IMR-90 (cell line): ENCODE results near the gene RSPH3. TPM values are rescaled to one million over a fixed set of nuclear protein-coding genes. Genes with fewer than 3 reads are reported as not detected.

ENCODE experiments used
- ATAC-seq: fragments of 200-7000 bp; cut with Tn5 transposase; 2 replicates; pipeline ENCODE4 v1.9.1; 2020; ENCODE audit warnings: low read depth, mild to moderate bottlenecking, moderate library complexity
- BruUV-seq: library from RNA; stranded (reverse); fragments of 400-500 nt; replicated peaks from 2 replicates; lab custom pipeline; 2021; lab: Mats Ljungman, UMichigan
- CTCF ChIA-PET: fragments of 300-600 bp; formaldehyde crosslinking; extraction: SDS; loops from one replicate; lab custom pipeline; 2021; ENCODE audit warnings: antibody characterized with exemption; lab: Yijun Ruan, JAX
- POLR2A ChIA-PET: fragments of 300-600 bp; sonication (Branson Sonifier 250); formaldehyde crosslinking; loops from one replicate; lab custom pipeline; 2022; ENCODE audit warnings: antibody characterized with exemption; ENCODE audit not compliant: unreplicated experiment; lab: Charles Lee
- DNase-seq: peaks from one replicate; pipeline ENCODE4 v3.0.0; 2013
- H2AFZ ChIP-seq: replicated peaks from 2 replicates; pipeline ENCODE3; 2013; ENCODE audit warnings: low read length, mild to moderate bottlenecking; ENCODE audit not compliant: poor library complexity
- H2AK5ac ChIP-seq: 2 replicates; pipeline ENCODE4 v1.6.1; 2013; ENCODE audit warnings: low read depth, low read length, inconsistent platforms
- H2AK9ac ChIP-seq: replicated peaks from 2 replicates; pipeline ENCODE3; 2013; ENCODE audit warnings: mild to moderate bottlenecking, low read depth, low read length, moderate library complexity; ENCODE audit not compliant: poor library complexity
- H2BK120ac ChIP-seq: 2 replicates; pipeline ENCODE4 v1.6.1; 2013; ENCODE audit warnings: low read depth, low read length, inconsistent platforms
- H2BK15ac ChIP-seq: 3 replicates; pipeline ENCODE4 v1.6.1; 2013; ENCODE audit warnings: low read depth, low read length, inconsistent platforms
- H2BK20ac ChIP-seq: 2 replicates; pipeline ENCODE4 v1.6.1; 2013; ENCODE audit warnings: low read depth, mild to moderate bottlenecking, inconsistent platforms, low read length, moderate library complexity
- H2BK5ac ChIP-seq: 2 replicates; pipeline ENCODE4 v1.6.1; 2013; ENCODE audit warnings: mild to moderate bottlenecking, low read depth, low read length, inconsistent platforms; ENCODE audit not compliant: poor library complexity, severe bottlenecking
- H3K14ac ChIP-seq: replicated peaks from 2 replicates; pipeline ENCODE4 v1.6.1; 2013; ENCODE audit warnings: low read depth, low read length, inconsistent platforms
- H3K18ac ChIP-seq: 2 replicates; pipeline ENCODE4 v1.6.1; 2013; ENCODE audit warnings: low read depth, low read length, control low read depth
- H3K23ac ChIP-seq: 2 replicates; pipeline ENCODE4 v1.6.1; 2013; ENCODE audit warnings: low read depth, low read length, inconsistent platforms
- H3K27ac ChIP-seq: 2 replicates; pipeline ENCODE4 v1.5.1; 2013; ENCODE audit warnings: mild to moderate bottlenecking, control low read depth, low read length; ENCODE audit not compliant: insufficient read depth
- H3K27me3 ChIP-seq: 2 replicates; pipeline ENCODE4 v1.6.1; 2013; ENCODE audit warnings: low read length; ENCODE audit not compliant: control insufficient read depth, insufficient read depth
- H3K36me3 ChIP-seq: 2 replicates; pipeline ENCODE4 v1.6.1; 2013; ENCODE audit warnings: low read length, mixed read lengths; ENCODE audit not compliant: control insufficient read depth, insufficient read depth
- H3K4ac ChIP-seq: 2 replicates; pipeline ENCODE4 v1.6.1; 2013; ENCODE audit warnings: low read depth, low read length, inconsistent platforms
- H3K4me1 ChIP-seq: 2 replicates; pipeline ENCODE4 v1.6.1; 2013; ENCODE audit warnings: low read length, mixed read lengths; ENCODE audit not compliant: control insufficient read depth, insufficient read depth
- H3K4me2 ChIP-seq: 2 replicates; pipeline ENCODE4 v1.6.1; 2013; ENCODE audit warnings: low read depth, mild to moderate bottlenecking, control low read depth, low read length, moderate library complexity
- H3K4me3 ChIP-seq: 2 replicates; pipeline ENCODE4 v1.5.1; 2013; ENCODE audit warnings: low read depth, mild to moderate bottlenecking, control low read depth, low read length, moderate library complexity; ENCODE audit not compliant: insufficient read depth
- H3K56ac ChIP-seq: 2 replicates; pipeline ENCODE4 v1.6.1; 2013; ENCODE audit warnings: low read length, inconsistent platforms; ENCODE audit not compliant: insufficient read depth; ENCODE audit errors: extremely low read depth
- H3K79me1 ChIP-seq, 2 experiments: 2 replicates each; pipeline ENCODE4 v1.6.1; 2013; ENCODE audit warnings: low read length in 2 of 2, inconsistent platforms in 1 of 2, low read depth in 1 of 2
- H3K9ac ChIP-seq: 2 replicates; pipeline ENCODE4 v1.6.1; 2013; ENCODE audit warnings: low read depth, low read length, control low read depth
- H3K9me1 ChIP-seq: 2 replicates; pipeline ENCODE4 v1.6.1; 2013; ENCODE audit warnings: low read length, inconsistent platforms; ENCODE audit not compliant: insufficient read depth
- H3K9me3 ChIP-seq: 2 replicates; pipeline ENCODE4 v1.6.1; 2013; ENCODE audit warnings: low read length; ENCODE audit not compliant: control insufficient read depth, insufficient read depth
- H4K20me1 ChIP-seq: 2 replicates; pipeline ENCODE4 v1.6.1; 2013; ENCODE audit warnings: low read length, inconsistent platforms; ENCODE audit not compliant: insufficient read depth
- H4K5ac ChIP-seq: 2 replicates; pipeline ENCODE4 v1.6.1; 2013; ENCODE audit warnings: mild to moderate bottlenecking, low read depth, low read length, control low read depth
- H4K8ac ChIP-seq, 2 experiments: 2 replicates each; pipeline ENCODE4 v1.6.1; 2013; ENCODE audit warnings: low read depth in 2 of 2, low read length in 2 of 2, control low read depth in 1 of 2, inconsistent platforms in 1 of 2
- H4K91ac ChIP-seq: 2 replicates; pipeline ENCODE4 v1.6.1; 2013; ENCODE audit warnings: low read depth, low read length, inconsistent platforms; ENCODE audit not compliant: insufficient read depth
- BHLHE40 ChIP-seq: fragments of 150-350 bp; IDR thresholded peaks from 2 replicates; pipeline ENCODE4 v1.6.1; 2016; ENCODE audit warnings: mild to moderate bottlenecking, low read depth, low read length
- CHD1 ChIP-seq: IDR thresholded peaks from 2 replicates; pipeline ENCODE4 v1.6.1; 2012; ENCODE audit warnings: low read depth, low read length, improper control_type of control experiment
- MAZ ChIP-seq: IDR thresholded peaks from 2 replicates; pipeline ENCODE4 v1.6.1; 2012; ENCODE audit warnings: low read depth, mild to moderate bottlenecking, low read length, improper control_type of control experiment, moderate library complexity, borderline replicate concordance
- POLR2A ChIP-seq: IDR thresholded peaks from 2 replicates; pipeline ENCODE4 v1.6.1; 2012; ENCODE audit warnings: mild to moderate bottlenecking, low read depth, low read length
- RFX5 ChIP-seq: IDR thresholded peaks from 2 replicates; pipeline ENCODE4 v1.8.0; 2012; ENCODE audit warnings: low read depth, mild to moderate bottlenecking, low read length, moderate library complexity
- WGBS, 2 experiments: methylation state at CpG; one replicate each; pipeline versions ENCODE4 v1.1.5 to v1.1.7; 2013; ENCODE audit warnings: missing lambda C conversion rate in 2 of 2; ENCODE audit not compliant: insufficient read length in 1 of 2; ENCODE audit errors: extremely low coverage in 2 of 2; 5-methylcytosine and 5-hydroxymethylcytosine counted together
- dilution Hi-C: fragments of 300-500 bp; cut with HindIII; formaldehyde crosslinking; loops from one replicate; pipeline ENCODE4 v1.14.3; 2018; ENCODE audit warnings: low sequenced_read_pairs; ENCODE audit not compliant: unreplicated experiment
- in situ Hi-C: fragments of 300-500 bp; cut with MboI; formaldehyde crosslinking; loops from 3 replicates; pipeline ENCODE4 v1.14.3; 2019; ENCODE audit warnings: low sequenced_read_pairs, inconsistent platforms, mixed read lengths
- intact Hi-C: fragments of 100-400 bp; cut with micrococcal nuclease; formaldehyde crosslinking; loops from 2 replicates; pipeline ENCODE4 v1.10.0; 2022
- polyA plus RNA-seq, 3 experiments: library from polyadenylated mRNA; depleted of rRNA; stranded (reverse); fragments of >200 nt; gene quantifications; 2 replicates each; pipeline ENCODE4 v1.2.3, GENCODE V29; 2012; ENCODE audit warnings: low replicate concordance in 1 of 3
- total RNA-seq: library from RNA; depleted of rRNA; stranded (reverse); fragments of >200 nt; gene quantifications from 2 replicates; pipeline ENCODE4 v1.2.3, GENCODE V29; 2012
- TF ChIP-seq, protein P1 (sequence below): fragments of 150-350 bp; IDR thresholded peaks from 2 replicates; pipeline ENCODE4 v1.6.1; 2017; ENCODE audit warnings: mild to moderate bottlenecking, antibody characterized with exemption, low read length, low read depth

The RSPH3 gene
- total and polyA plus RNA-seq, 2 of the 4 experiments (the other 2 are of a cell fraction) = 1.7 to 3.0 TPM

DNA sequence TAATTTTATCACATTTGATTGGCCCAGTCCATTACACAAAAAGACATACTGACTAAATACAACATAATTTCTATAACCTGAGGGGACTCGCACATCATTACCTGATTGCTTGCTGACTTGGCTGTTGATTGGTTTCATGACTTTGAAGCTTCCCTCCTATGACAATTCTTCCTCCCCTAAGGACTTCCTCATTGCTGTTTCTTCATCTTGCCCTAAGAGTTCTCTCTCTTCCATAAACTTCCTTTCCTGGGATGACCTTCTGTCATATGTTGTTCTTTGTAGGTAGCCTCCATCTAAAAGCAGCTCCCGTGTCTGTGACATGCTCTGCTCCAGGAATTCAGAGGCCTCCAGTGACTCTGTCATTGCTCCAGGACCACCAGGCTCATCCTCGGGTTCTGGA, 22.6 kb downstream of the RSPH3 start:
- ATAC-seq (no peak), DNase-seq (no peak)
- no peak overlapping the region for H4K91ac ChIP-seq
- no peak overlapping the region for H3K4me2 ChIP-seq
- no peaks in the 10 kb centered on the region for H3K79me1 ChIP-seq
- in situ Hi-C loops = no loop called here
- dilution Hi-C loops = no loop called here
- H3K36me3 ChIP-seq = peaks cover 2% of the 10 kb centered on the region
- ChIA-PET CTCF (interaction anchor here (1.7 kb wide), 1 partner anchor 273 kb away, joined by 7 read pairs; no protein-coding TSS in a partner anchor), POLR2A (no interaction called here)
- H3K27me3 ChIP-seq = no peaks in the 10 kb centered on the region
- no peaks in the 10 kb centered on the region for H4K20me1 ChIP-seq
- H3K4me3 ChIP-seq = no peak overlapping the region
- no peak overlapping the region for H2AK5ac ChIP-seq
- H2AFZ ChIP-seq = no peak overlapping the region
- 83% methylated on average over 1 of the region's 3 CpGs; no CpG with 5 or more reads in 1 of the 2 experiments for WGBS, 2 experiments
- no peak overlapping the region for H2BK5ac ChIP-seq
- no peak overlapping the region for H3K14ac ChIP-seq
- no peak overlapping the region for H3K23ac ChIP-seq
- no peak overlapping the region for H2AK9ac ChIP-seq
- TF ChIP-seq POLR2A (no peak), RFX5 (no peak), MAZ (no peak), CHD1 (no peak), BHLHE40 (no peak)
- TF ChIP-seq, protein P1, sequence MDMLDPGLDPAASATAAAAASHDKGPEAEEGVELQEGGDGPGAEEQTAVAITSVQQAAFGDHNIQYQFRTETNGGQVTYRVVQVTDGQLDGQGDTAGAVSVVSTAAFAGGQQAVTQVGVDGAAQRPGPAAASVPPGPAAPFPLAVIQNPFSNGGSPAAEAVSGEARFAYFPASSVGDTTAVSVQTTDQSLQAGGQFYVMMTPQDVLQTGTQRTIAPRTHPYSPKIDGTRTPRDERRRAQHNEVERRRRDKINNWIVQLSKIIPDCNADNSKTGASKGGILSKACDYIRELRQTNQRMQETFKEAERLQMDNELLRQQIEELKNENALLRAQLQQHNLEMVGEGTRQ = no peak
- H3K56ac ChIP-seq = no peak overlapping the region
- no peaks in the 10 kb centered on the region for H3K9me3 ChIP-seq
- no peak overlapping the region for H2BK120ac ChIP-seq
- H2BK15ac ChIP-seq = no peak overlapping the region
- intact Hi-C loops = no loop called here
- H2BK20ac ChIP-seq = no peak overlapping the region
- no peaks in the 10 kb centered on the region for H3K4me1 ChIP-seq
- H4K5ac ChIP-seq = no peak overlapping the region
- no peak overlapping the region for H4K8ac ChIP-seq
- no peak overlapping the region for H3K4ac ChIP-seq
- H3K18ac ChIP-seq = no peak overlapping the region
- no peak overlapping the region for H3K9ac ChIP-seq
- no peaks in the 10 kb centered on the region; the same call in 1 of the 2 replicates for H3K9me1 ChIP-seq
- no TSS peak for BruUV-seq
- H3K27ac ChIP-seq = no peak overlapping the region
